Loucy (cell line): ENCODE measurements around the gene KY.

Experiments used
- H2AFZ ChIP-seq: fragments of 200-600 bp; sonication (generic); 2 replicates; pipeline ENCODE4 v1.6.0; 2016; ENCODE audit warnings: antibody characterized with exemption, mild to moderate bottlenecking, low read length, moderate library complexity
- H3F3A ChIP-seq: fragments of 200-600 bp; 2 replicates; pipeline ENCODE4 v1.6.0; 2016; ENCODE audit warnings: antibody characterized with exemption, low read depth, mild to moderate bottlenecking
- H3K27me3 ChIP-seq: fragments of 200-600 bp; sonication (generic); 2 replicates; pipeline ENCODE4 v1.6.1; 2014; ENCODE audit warnings: low read length, mild to moderate bottlenecking; ENCODE audit not compliant: insufficient read depth, poor library complexity, severe bottlenecking
- H3K36me3 ChIP-seq: fragments of 200-600 bp; sonication (generic); 2 replicates; pipeline ENCODE4 v1.6.1; 2016; ENCODE audit warnings: low read length; ENCODE audit not compliant: insufficient read depth
- H3K4me1 ChIP-seq: fragments of 200-600 bp; sonication (generic); 2 replicates; pipeline ENCODE4 v1.5.1; 2014; ENCODE audit warnings: low read length, mild to moderate bottlenecking; ENCODE audit not compliant: insufficient read depth, poor library complexity, severe bottlenecking
- H3K4me2 ChIP-seq: fragments of 200-600 bp; sonication (generic); 2 replicates; pipeline ENCODE4 v1.6.0; 2014; ENCODE audit warnings: antibody characterized with exemption, low read length, low read depth, mild to moderate bottlenecking; ENCODE audit not compliant: poor library complexity, severe bottlenecking
- H3K4me3 ChIP-seq: fragments of 200-600 bp; sonication (generic); 2 replicates; pipeline ENCODE4 v1.5.1; 2014; ENCODE audit warnings: low read length, mild to moderate bottlenecking, mixed read lengths; ENCODE audit not compliant: poor library complexity, severe bottlenecking
- H3K79me2 ChIP-seq: fragments of 200-600 bp; sonication (generic); 2 replicates; pipeline ENCODE4 v1.6.1; 2014; ENCODE audit warnings: low read length; ENCODE audit not compliant: insufficient read depth
- H3K9ac ChIP-seq: fragments of 200-600 bp; sonication (generic); 2 replicates; pipeline ENCODE4 v1.6.0; 2014; ENCODE audit warnings: mild to moderate bottlenecking, low read depth, low read length, moderate library complexity; ENCODE audit not compliant: poor library complexity, severe bottlenecking
- H3K9me2 ChIP-seq: fragments of 200-600 bp; sonication (generic); replicated peaks from 2 replicates; pipeline ENCODE4 v1.6.1; 2016; ENCODE audit warnings: low read depth, low read length, mixed read lengths
- H3K9me3 ChIP-seq: fragments of 200-600 bp; sonication (generic); 2 replicates; pipeline ENCODE4 v1.6.1; 2014; ENCODE audit warnings: mild to moderate bottlenecking, antibody characterized with exemption, low read length, low read depth; ENCODE audit not compliant: insufficient read depth
- H4K20me1 ChIP-seq: fragments of 200-600 bp; sonication (generic); 2 replicates; pipeline ENCODE4 v1.6.0; 2014; ENCODE audit warnings: antibody characterized with exemption, low read length, mild to moderate bottlenecking; ENCODE audit not compliant: insufficient read depth, poor library complexity, severe bottlenecking
- EZH2phosphoT487 ChIP-seq: fragments of 200-600 bp; IDR thresholded peaks from 2 replicates; pipeline ENCODE4 v1.6.1; 2018; ENCODE audit warnings: antibody characterized with exemption, mild to moderate bottlenecking, moderate library complexity, borderline replicate concordance
- TF ChIP-seq, protein P1 (sequence below): fragments of 200-600 bp; sonication (generic); conservative IDR thresholded peaks from 2 replicates; pipeline ENCODE4 v1.5.1; 2014; ENCODE audit warnings: mild to moderate bottlenecking, antibody characterized with exemption, low read length

The KY gene

DNA sequence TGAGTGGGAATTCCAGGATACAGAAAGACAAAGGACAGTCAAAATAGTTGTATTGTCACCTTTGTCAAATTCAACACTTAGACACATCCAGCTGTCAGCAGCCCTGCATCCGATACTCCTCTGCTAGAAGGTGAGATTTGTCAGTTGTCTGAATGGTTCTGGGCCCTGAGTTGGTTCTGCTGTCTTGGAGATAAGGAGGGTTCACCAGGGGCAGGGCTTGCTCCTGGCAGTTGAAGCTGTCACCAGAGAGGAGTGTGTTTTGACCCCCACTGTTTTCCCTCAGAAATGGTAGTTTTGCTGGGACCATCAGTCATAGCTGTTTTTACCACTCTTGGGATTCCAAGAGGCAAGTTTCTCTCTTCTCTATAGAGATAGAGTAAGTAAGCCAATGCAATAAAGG lies 3.2 kb upstream of the KY start:
- H3K36me3 ChIP-seq = no peaks in the 10 kb centered on the region
- no peaks in the 10 kb centered on the region for H3K79me2 ChIP-seq
- no peak overlapping the region for H3K4me3 ChIP-seq
- H4K20me1 ChIP-seq = no peaks in the 10 kb centered on the region
- H3K27me3 ChIP-seq = no peaks in the 10 kb centered on the region
- no peak overlapping the region for H3K4me2 ChIP-seq
- no peaks in the 10 kb centered on the region for H3K9me2 ChIP-seq
- no peaks in the 10 kb centered on the region for H3K4me1 ChIP-seq
- H3K9ac ChIP-seq = no peak overlapping the region
- TF ChIP-seq, protein P1, sequence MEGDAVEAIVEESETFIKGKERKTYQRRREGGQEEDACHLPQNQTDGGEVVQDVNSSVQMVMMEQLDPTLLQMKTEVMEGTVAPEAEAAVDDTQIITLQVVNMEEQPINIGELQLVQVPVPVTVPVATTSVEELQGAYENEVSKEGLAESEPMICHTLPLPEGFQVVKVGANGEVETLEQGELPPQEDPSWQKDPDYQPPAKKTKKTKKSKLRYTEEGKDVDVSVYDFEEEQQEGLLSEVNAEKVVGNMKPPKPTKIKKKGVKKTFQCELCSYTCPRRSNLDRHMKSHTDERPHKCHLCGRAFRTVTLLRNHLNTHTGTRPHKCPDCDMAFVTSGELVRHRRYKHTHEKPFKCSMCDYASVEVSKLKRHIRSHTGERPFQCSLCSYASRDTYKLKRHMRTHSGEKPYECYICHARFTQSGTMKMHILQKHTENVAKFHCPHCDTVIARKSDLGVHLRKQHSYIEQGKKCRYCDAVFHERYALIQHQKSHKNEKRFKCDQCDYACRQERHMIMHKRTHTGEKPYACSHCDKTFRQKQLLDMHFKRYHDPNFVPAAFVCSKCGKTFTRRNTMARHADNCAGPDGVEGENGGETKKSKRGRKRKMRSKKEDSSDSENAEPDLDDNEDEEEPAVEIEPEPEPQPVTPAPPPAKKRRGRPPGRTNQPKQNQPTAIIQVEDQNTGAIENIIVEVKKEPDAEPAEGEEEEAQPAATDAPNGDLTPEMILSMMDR = no peak
- no peak for TF ChIP-seq EZH2phosphoT487
- H3K9me3 ChIP-seq = no peaks in the 10 kb centered on the region
- no peaks in the 10 kb centered on the region for H3F3A ChIP-seq
- no peak overlapping the region for H2AFZ ChIP-seq

DNA sequence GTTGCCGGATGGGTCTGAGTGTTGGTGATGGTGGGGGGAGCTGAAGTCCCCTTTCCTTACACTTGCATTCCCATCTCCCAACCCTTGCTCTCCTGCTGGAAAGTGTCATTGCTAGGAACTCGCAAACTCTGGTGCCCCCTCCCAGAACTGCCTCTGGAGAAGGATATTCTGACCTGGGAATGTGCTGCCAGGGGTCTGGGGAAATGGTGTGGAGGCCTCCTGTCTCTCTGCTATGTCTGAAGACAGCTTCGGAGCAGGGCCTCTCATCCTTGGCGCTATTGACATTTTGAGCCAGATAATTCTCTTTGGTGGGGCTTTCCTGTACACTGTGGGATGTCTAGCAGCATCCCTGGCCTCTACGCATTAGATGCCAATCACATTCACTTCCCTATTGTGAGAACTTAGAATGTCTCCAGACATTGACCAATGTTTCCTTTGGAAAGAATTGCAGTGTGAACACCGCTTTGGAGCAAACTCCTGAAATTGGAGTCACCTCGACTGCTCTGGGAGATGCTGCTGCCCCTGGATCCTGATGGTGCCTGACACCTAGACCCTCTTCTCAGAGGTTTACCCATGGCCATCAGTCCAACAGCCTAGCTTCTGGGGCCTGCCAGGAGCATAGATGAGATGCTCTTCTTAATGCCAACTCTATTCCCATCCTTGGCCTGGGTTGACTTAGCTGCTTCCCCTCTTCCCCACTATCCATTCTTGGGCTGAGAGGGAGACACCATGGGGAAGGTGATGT lies 2.2 kb upstream of the KY start:
- Histone ChIP-seq H3K4me2 (no peak overlapping the region), H3K79me2 (no peaks in the 10 kb centered on the region), H2AFZ (no peak overlapping the region), H3K4me3 (no peak overlapping the region), H3K9me2 (no peaks in the 10 kb centered on the region), H3K36me3 (no peaks in the 10 kb centered on the region), H3F3A (no peaks in the 10 kb centered on the region), H3K27me3 (no peaks in the 10 kb centered on the region), H4K20me1 (no peaks in the 10 kb centered on the region), H3K9ac (no peak overlapping the region), H3K4me1 (no peaks in the 10 kb centered on the region), H3K9me3 (no peaks in the 10 kb centered on the region)
- no peak for TF ChIP-seq EZH2phosphoT487
- TF ChIP-seq, protein P1 = no peak

DNA sequence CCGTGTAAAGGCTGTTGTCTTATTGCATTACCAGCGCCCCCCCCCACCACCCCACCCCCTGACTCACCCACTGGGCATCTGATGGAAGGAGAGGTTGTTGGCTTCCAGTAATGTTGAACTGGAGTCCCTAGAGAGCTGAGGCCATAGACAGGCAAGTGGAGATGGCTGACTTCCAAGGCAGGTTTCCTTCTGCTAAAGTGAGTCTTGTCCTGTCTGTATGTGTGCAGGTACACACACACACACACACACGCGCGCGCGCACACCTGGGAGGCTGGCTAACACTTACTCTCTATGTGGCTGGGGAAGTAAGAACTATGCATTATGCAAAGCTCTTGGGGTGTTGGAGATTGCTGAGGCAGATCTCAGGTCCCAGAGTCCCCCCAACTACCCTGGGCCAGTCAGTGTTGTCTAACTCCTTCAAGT lies 1.6 kb upstream of the KY start:
- Histone ChIP-seq H3K27me3 (no peaks in the 10 kb centered on the region), H2AFZ (no peak overlapping the region), H4K20me1 (no peaks in the 10 kb centered on the region), H3K9ac (no peak overlapping the region), H3K79me2 (no peaks in the 10 kb centered on the region), H3K36me3 (no peaks in the 10 kb centered on the region), H3K9me3 (no peaks in the 10 kb centered on the region), H3K9me2 (no peaks in the 10 kb centered on the region), H3F3A (no peaks in the 10 kb centered on the region), H3K4me1 (no peaks in the 10 kb centered on the region), H3K4me3 (no peak overlapping the region), H3K4me2 (no peak overlapping the region)
- TF ChIP-seq, protein P1 = no peak
- TF ChIP-seq EZH2phosphoT487 = no peak
